Measurements from ENCODE around the gene IYD. TPM values are rescaled to one million over a fixed set of nuclear protein-coding genes. Genes with fewer than 3 reads are reported as not detected.

Gene IYD
- total RNA-seq, 2 donors from 2014 or later, result not detected

GRCh38 chr6:150395388-150396009 lies 26.7 kb downstream of the IYD start:
- H3K27ac Mint-ChIP-seq, result no peak overlapping the region
- ATAC-seq (replicated peaks), result peak; percentile 66
- H3K9me3 Mint-ChIP-seq, result no peaks in the 10 kb centered on the region
- no peaks in the 10 kb centered on the region for H3K36me3 Mint-ChIP-seq (ENCODE audit: low read depth)
- peaks cover 15% of the 10 kb centered on the region for H3K27me3 Mint-ChIP-seq
- H3K4me1 Mint-ChIP-seq, result no peaks in the 10 kb centered on the region
- H3K4me3 Mint-ChIP-seq, result no peak overlapping the region

- no peak overlapping the region for H3K4me3 Mint-ChIP-seq
- H3K27me3 Mint-ChIP-seq, result peaks cover 27% of the 10 kb centered on the region
- no peaks in the 10 kb centered on the region for H3K4me1 Mint-ChIP-seq
- no peaks in the 10 kb centered on the region for H3K36me3 Mint-ChIP-seq (ENCODE audit: low read depth)
- H3K27ac Mint-ChIP-seq, result no peak overlapping the region
- ATAC-seq (replicated peaks), result no peak
- no peaks in the 10 kb centered on the region for H3K9me3 Mint-ChIP-seq
Measured at GRCh38 chr6:150403458-150404246, 34.8 kb downstream of the IYD start.

GRCh38 chr6:150406948-150407347 lies 38.1 kb downstream of the IYD start:
- H3K36me3 Mint-ChIP-seq (ENCODE audit: low read depth), result no peaks in the 10 kb centered on the region
- H3K9me3 Mint-ChIP-seq, result no peaks in the 10 kb centered on the region
- H3K4me3 Mint-ChIP-seq, result no peak overlapping the region
- peaks cover 30% of the 10 kb centered on the region for H3K27me3 Mint-ChIP-seq
- no peaks in the 10 kb centered on the region for H3K4me1 Mint-ChIP-seq
- H3K27ac Mint-ChIP-seq, result no peak overlapping the region
- ATAC-seq (replicated peaks), result no peak

- H3K9me3 Mint-ChIP-seq, result no peaks in the 10 kb centered on the region
- H3K36me3 Mint-ChIP-seq (ENCODE audit: low read depth), result no peaks in the 10 kb centered on the region
- H3K27me3 Mint-ChIP-seq, result peaks cover 39% of the 10 kb centered on the region
- no peak overlapping the region for H3K27ac Mint-ChIP-seq
- H3K4me1 Mint-ChIP-seq, result no peaks in the 10 kb centered on the region
- no peak overlapping the region for H3K4me3 Mint-ChIP-seq
- no peak for ATAC-seq (replicated peaks)
Measured at GRCh38 chr6:150408842-150409241, 40.0 kb downstream of the IYD start.

GRCh38 chr6:150409576-150410066 lies 40.8 kb downstream of the IYD start:
- Mint-ChIP-seq H3K36me3 (ENCODE audit: low read depth) (no peaks in the 10 kb centered on the region), H3K27me3 (peaks cover 44% of the 10 kb centered on the region), H3K27ac (no peak overlapping the region), H3K4me1 (no peaks in the 10 kb centered on the region), H3K9me3 (no peaks in the 10 kb centered on the region), H3K4me3 (no peak overlapping the region)
- no peak for ATAC-seq (replicated peaks)

GRCh38 chr6:150410399-150410798 lies 41.6 kb downstream of the IYD start:
- Mint-ChIP-seq H3K27ac (no peak overlapping the region), H3K27me3 (peaks cover 49% of the 10 kb centered on the region)

GRCh38 chr6:150410906-150411305 lies 42.1 kb downstream of the IYD start:
- no peak for ATAC-seq (replicated peaks)
- Mint-ChIP-seq H3K36me3 (ENCODE audit: low read depth) (no peaks in the 10 kb centered on the region), H3K27me3 (peaks cover 53% of the 10 kb centered on the region), H3K4me3 (no peak overlapping the region), H3K4me1 (peaks cover 3% of the 10 kb centered on the region), H3K9me3 (no peaks in the 10 kb centered on the region), H3K27ac (no peak overlapping the region)

More at GRCh38 chr6:150410399-150410798, 41.6 kb downstream of the IYD start:
- ATAC-seq (replicated peaks), result no peak
- Mint-ChIP-seq H3K36me3 (ENCODE audit: low read depth) (no peaks in the 10 kb centered on the region), H3K9me3 (no peaks in the 10 kb centered on the region), H3K4me1 (no peaks in the 10 kb centered on the region), H3K4me3 (no peak overlapping the region)

GRCh38 chr6:150412221-150412620 lies 43.4 kb downstream of the IYD start:
- no peaks in the 10 kb centered on the region for H3K9me3 Mint-ChIP-seq
- no peak overlapping the region for H3K27ac Mint-ChIP-seq
- H3K27me3 Mint-ChIP-seq, result peaks cover 52% of the 10 kb centered on the region
- no peak for ATAC-seq (replicated peaks)
- no peaks in the 10 kb centered on the region for H3K36me3 Mint-ChIP-seq (ENCODE audit: low read depth)
- peaks cover 4% of the 10 kb centered on the region for H3K4me1 Mint-ChIP-seq
- no peak overlapping the region for H3K4me3 Mint-ChIP-seq

GRCh38 chr6:150413198-150413597 lies 44.4 kb downstream of the IYD start:
- H3K4me1 Mint-ChIP-seq, result peaks cover 4% of the 10 kb centered on the region
- H3K4me3 Mint-ChIP-seq, result no peak overlapping the region
- H3K27ac Mint-ChIP-seq, result no peak overlapping the region
- no peak for ATAC-seq (replicated peaks)
- no peaks in the 10 kb centered on the region for H3K36me3 Mint-ChIP-seq (ENCODE audit: low read depth)
- H3K27me3 Mint-ChIP-seq, result peaks cover 54% of the 10 kb centered on the region
- no peaks in the 10 kb centered on the region for H3K9me3 Mint-ChIP-seq

- H3K4me3 Mint-ChIP-seq, result no peak overlapping the region
- H3K4me1 Mint-ChIP-seq, result peaks cover 7% of the 10 kb centered on the region
- no peaks in the 10 kb centered on the region for H3K36me3 Mint-ChIP-seq (ENCODE audit: low read depth)
- peaks cover 48% of the 10 kb centered on the region for H3K27me3 Mint-ChIP-seq
- no peak overlapping the region for H3K27ac Mint-ChIP-seq
- no peak for ATAC-seq (replicated peaks)
- no peaks in the 10 kb centered on the region for H3K9me3 Mint-ChIP-seq
Measured at GRCh38 chr6:150413781-150414281, 45.0 kb downstream of the IYD start.

- Mint-ChIP-seq H3K9me3 (peaks cover 4% of the 10 kb centered on the region), H3K27ac (peak overlapping the region; percentile 66), H3K4me1 (peaks cover 7% of the 10 kb centered on the region), H3K36me3 (ENCODE audit: low read depth) (no peaks in the 10 kb centered on the region), H3K27me3 (peaks cover 47% of the 10 kb centered on the region), H3K4me3 (peak overlapping the region; percentile 18)
- ATAC-seq (replicated peaks), result peak; percentile 33
Measured at GRCh38 chr6:150416128-150416527, 47.3 kb downstream of the IYD start.

GRCh38 chr6:150417250-150417649 lies 48.4 kb downstream of the IYD start:
- Mint-ChIP-seq H3K4me1 (peaks cover 7% of the 10 kb centered on the region), H3K27ac (no peak overlapping the region), H3K36me3 (ENCODE audit: low read depth) (no peaks in the 10 kb centered on the region), H3K27me3 (peaks cover 42% of the 10 kb centered on the region), H3K4me3 (peak overlapping the region; percentile 77), H3K9me3 (peaks cover 4% of the 10 kb centered on the region)
- ATAC-seq (replicated peaks), result no peak

GRCh38 chr6:150417899-150418826 lies 49.4 kb downstream of the IYD start:
- peak; percentile 81 for ATAC-seq (replicated peaks)
- H3K4me1 Mint-ChIP-seq, result peaks cover 7% of the 10 kb centered on the region
- H3K9me3 Mint-ChIP-seq, result peaks cover 4% of the 10 kb centered on the region
- peak overlapping the region; percentile 50 for H3K27ac Mint-ChIP-seq
- H3K4me3 Mint-ChIP-seq, result peak overlapping the region; percentile 77
- peaks cover 34% of the 10 kb centered on the region for H3K27me3 Mint-ChIP-seq
- no peaks in the 10 kb centered on the region for H3K36me3 Mint-ChIP-seq (ENCODE audit: low read depth)
